Cardiac septum (tissue), 1 donor: ENCODE measurements around the gene CFP. TPM values are rescaled to one million over a fixed set of nuclear protein-coding genes. Genes with fewer than 3 reads are reported as not detected.
"Not testable (repeated sequence)": the region's sequence is repeated elsewhere in the genome, so short reads cannot be mapped to it uniquely, and the experiment has no call there.

Source experiments
- DNase-seq: peaks from one replicate; pipeline ENCODE4 v3.0.0-alpha.2; 2020; ENCODE audit warnings: low spot score
- intact Hi-C: fragments of 100-400 bp; cut with DNase I; formaldehyde crosslinking; loops from one replicate; pipeline ENCODE4 v1.14.0; 2022
- long read RNA-seq: library from polyadenylated mRNA; unstranded; transcript quantifications from one replicate; pipeline ENCODE4 v2.0.0, GENCODE V29; 2021
- total RNA-seq: library from RNA; stranded (reverse); fragmentation: NEBNext Ultra II Directional; extraction: Animal tissue kit (Norgen Biotek cat#: 25700); gene quantifications from one replicate; pipeline ENCODE4 v1.2.1, GENCODE V29; 2021
- donor health status: DM: no; HTN: no; CAD: no.

The CFP gene
- total RNA-seq = 1.0 TPM
- long read RNA-seq, partial matches to known transcripts = 0 of 2 reads
- long read RNA-seq, other reads (novel, unspliced or antisense) = 0 of 2 reads

GRCh38 chrX:47629419-47630200 lies at the start of gene CFP:
CFP (minus strand) TSS chrX:47629930; CDS start chrX:47629844, 86 bp downstream.
- peak; percentile 70 for DNase-seq
- intact Hi-C loops = no loop called here

- DNase-seq, intact Hi-C loops: not testable (repeated sequence)
Measured at GRCh38 chrX:47675959-47676859, 46.5 kb upstream of the CFP start.

GRCh38 chrX:47674776-47675175 lies 45.0 kb upstream of the CFP start:
- DNase-seq = no peak
- intact Hi-C loops = no loop called here

- DNase-seq, intact Hi-C loops: not testable (repeated sequence)
Measured at GRCh38 chrX:47665797-47666196, 36.1 kb upstream of the CFP start.

- DNase-seq = no peak
- intact Hi-C loops = no loop called here
Measured at GRCh38 chrX:47664737-47665136, 35.0 kb upstream of the CFP start.

GRCh38 chrX:47662144-47662657 lies 32.5 kb upstream of the CFP start:
- intact Hi-C loops = no loop called here
- no peak for DNase-seq

- intact Hi-C loops = no loop called here
- no peak for DNase-seq
Measured at GRCh38 chrX:47661539-47661938, 31.8 kb upstream of the CFP start.

- no peak for DNase-seq
- intact Hi-C loops = loop anchor here (10.0 kb wide), 1 partner anchor 365 kb away; no protein-coding TSS in a partner anchor
Measured at GRCh38 chrX:47659421-47659726, 29.6 kb upstream of the CFP start.

GRCh38 chrX:47658684-47659420 lies 29.1 kb upstream of the CFP start, which contains the start of gene UXT:
UXT (minus strand) TSS chrX:47659180; CDS start chrX:47658927, 253 bp downstream.
- intact Hi-C loops = loop anchor here (10.0 kb wide), 1 partner anchor 366 kb away; no protein-coding TSS in a partner anchor
- peak; percentile 95 for DNase-seq

GRCh38 chrX:47658301-47658683 lies 28.6 kb upstream of the CFP start:
- intact Hi-C loops = loop anchor here (10.0 kb wide), 1 partner anchor 367 kb away; no protein-coding TSS in a partner anchor
- no peak for DNase-seq

GRCh38 chrX:47651043-47651905 lies 21.5 kb upstream of the CFP start:
- intact Hi-C loops = loop anchor here (5.0 to 10.0 kb wide), 2 partner anchors 109 to 374 kb away; no protein-coding TSS in a partner anchor
- no peak for DNase-seq

- intact Hi-C loops = loop anchor here (5.0 to 10.0 kb wide), 2 partner anchors 108 to 374 kb away; no protein-coding TSS in a partner anchor
- peak; percentile 96 for DNase-seq
Measured at GRCh38 chrX:47650164-47651042, 20.7 kb upstream of the CFP start, which contains the start of gene ELK1. ELK1 (minus strand) TSS chrX:47650563; CDS start chrX:47641441, 9,122 bp downstream.

- DNase-seq = no peak
- intact Hi-C loops = loop anchor here (5.0 to 10.0 kb wide), 2 partner anchors 107 to 375 kb away; no protein-coding TSS in a partner anchor
Measured at GRCh38 chrX:47649781-47650163, 20.0 kb upstream of the CFP start.

GRCh38 chrX:47649271-47649670 lies 19.5 kb upstream of the CFP start:
- DNase-seq = no peak
- intact Hi-C loops = no loop called here

- intact Hi-C loops = no loop called here
- DNase-seq = no peak
Measured at GRCh38 chrX:47648376-47648775, 18.6 kb upstream of the CFP start.

GRCh38 chrX:47646636-47647035 lies 16.9 kb upstream of the CFP start:
- intact Hi-C loops = no loop called here

GRCh38 chrX:47645530-47645929 lies 15.8 kb upstream of the CFP start:
- intact Hi-C loops = no loop called here

More at GRCh38 chrX:47646636-47647035, 16.9 kb upstream of the CFP start:
- DNase-seq = no peak

More at GRCh38 chrX:47645530-47645929, 15.8 kb upstream of the CFP start:
- DNase-seq = no peak
